Suprapubic skin (tissue), 4 donors: Measurements from ENCODE around the gene ARHGEF6.

Experiments used
- CTCF ChIP-seq, 2 donors: fragments of 200-600 bp in 1 of 2; fragments of 450-650 bp in 1 of 2; sonication (generic) in 1 of 2; IDR thresholded peaks; one replicate each; pipeline ENCODE4 v1.5.1; 2016 to 2019; ENCODE audit warnings: antibody characterized with exemption in 2 of 2, mild to moderate bottlenecking in 1 of 2, moderate library complexity in 1 of 2
- EP300 ChIP-seq: sonication (generic); formaldehyde crosslinking; IDR thresholded peaks from one replicate; pipeline ENCODE4 v1.6.1; 2017; ENCODE audit warnings: antibody characterized with exemption
- POLR2A ChIP-seq, 2 donors: fragments of 450-650 bp; IDR thresholded peaks; one replicate each; pipeline ENCODE4 v1.6.1; 2017; ENCODE audit warnings: antibody characterized with exemption in 2 of 2, mild to moderate bottlenecking in 2 of 2, moderate library complexity in 2 of 2
- POLR2AphosphoS5 ChIP-seq, 3 donors: sonication (generic); formaldehyde crosslinking; IDR thresholded peaks; one replicate each; pipeline ENCODE4 v1.6.1; 2017; ENCODE audit warnings: antibody characterized with exemption in 3 of 3

DNA sequence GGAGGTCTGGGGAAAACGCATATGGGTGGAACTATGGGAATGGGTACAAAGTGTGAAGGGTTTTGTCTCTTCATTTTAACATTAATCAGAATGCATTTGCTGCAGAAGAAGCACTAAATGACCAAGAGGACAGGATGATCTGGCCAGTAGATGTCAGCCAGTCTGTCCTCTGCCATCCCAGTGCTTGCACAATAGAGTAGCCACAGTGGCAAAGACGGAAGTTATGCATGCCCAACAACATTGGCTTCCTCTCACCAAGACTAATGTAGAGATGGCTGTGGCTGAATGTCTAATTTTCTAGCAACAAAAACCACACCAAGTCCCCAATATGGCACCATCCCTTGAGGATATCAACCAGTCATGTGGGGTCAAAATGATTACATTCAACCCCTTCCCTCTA is 45.0 kb upstream of the ARHGEF6 start:
- TF ChIP-seq POLR2A (IDR thresholded peaks at IDR 0.05): no peak
- TF ChIP-seq CTCF (IDR thresholded peaks at IDR 0.05): no peak
- TF ChIP-seq EP300: no peak
- no peak for TF ChIP-seq POLR2AphosphoS5 (IDR thresholded peaks at IDR 0.05)
